ENCODE results near the gene OAS2.

OAS2 gene

GRCh38 chr12:112961074-112961473, 17.2 kb upstream of the OAS2 start:
- TF ChIP-seq MAX (IDR thresholded peaks at IDR 0.05; ENCODE audit: low read depth, low read length) (no peak), CTCF (IDR thresholded peaks at IDR 0.05; ENCODE audit: low read depth, low read length) (no peak), MYC (IDR thresholded peaks at IDR 0.05; ENCODE audit: low read depth, low read length) (no peak), POLR2A (IDR thresholded peaks at IDR 0.05; ENCODE audit: extremely low read depth, insufficient read length) (no peak)
- no peak overlapping the region for H3K4me3 ChIP-seq (ENCODE audit: low read depth, low read length)
- no peak for DNase-seq (ENCODE audit: low read depth)

- TF ChIP-seq MAX (IDR thresholded peaks at IDR 0.05; ENCODE audit: low read depth, low read length) (no peak), MYC (IDR thresholded peaks at IDR 0.05; ENCODE audit: low read depth, low read length) (no peak)
- DNase-seq (ENCODE audit: low read depth), result no peak
- no peak overlapping the region for H3K4me3 ChIP-seq (ENCODE audit: low read depth, low read length)
Observed at GRCh38 chr12:112961536-112961935, 16.8 kb upstream of the OAS2 start.

- no peak for DNase-seq (ENCODE audit: low read depth)
- no peak overlapping the region for H3K4me3 ChIP-seq (ENCODE audit: low read depth, low read length)
- no peak for TF ChIP-seq POLR2A (IDR thresholded peaks at IDR 0.05; ENCODE audit: extremely low read depth, insufficient read length)
- no peak for TF ChIP-seq MYC (IDR thresholded peaks at IDR 0.05; ENCODE audit: low read depth, low read length)
- no peak for TF ChIP-seq MAX (IDR thresholded peaks at IDR 0.05; ENCODE audit: low read depth, low read length)
- TF ChIP-seq CTCF (IDR thresholded peaks at IDR 0.05; ENCODE audit: low read depth, low read length), result no peak
Observed at GRCh38 chr12:112962561-112962960, 15.8 kb upstream of the OAS2 start.

- DNase-seq (ENCODE audit: low read depth), result no peak
- no peak overlapping the region for H3K4me3 ChIP-seq (ENCODE audit: low read depth, low read length)
- TF ChIP-seq MYC (IDR thresholded peaks at IDR 0.05; ENCODE audit: low read depth, low read length) (no peak), POLR2A (IDR thresholded peaks at IDR 0.05; ENCODE audit: extremely low read depth, insufficient read length) (no peak), CTCF (IDR thresholded peaks at IDR 0.05; ENCODE audit: low read depth, low read length) (no peak), MAX (IDR thresholded peaks at IDR 0.05; ENCODE audit: low read depth, low read length) (no peak)
Observed at GRCh38 chr12:112963227-112963861, 15.0 kb upstream of the OAS2 start.

- no peak overlapping the region for H3K4me3 ChIP-seq (ENCODE audit: low read depth, low read length)
- no peak for TF ChIP-seq MAX (IDR thresholded peaks at IDR 0.05; ENCODE audit: low read depth, low read length)
- TF ChIP-seq POLR2A (IDR thresholded peaks at IDR 0.05; ENCODE audit: extremely low read depth, insufficient read length), result no peak
- no peak for TF ChIP-seq MYC (IDR thresholded peaks at IDR 0.05; ENCODE audit: low read depth, low read length)
- TF ChIP-seq CTCF (IDR thresholded peaks at IDR 0.05; ENCODE audit: low read depth, low read length), result no peak
- no peak for DNase-seq (ENCODE audit: low read depth)
Observed at GRCh38 chr12:112964067-112964670, 14.2 kb upstream of the OAS2 start.

GRCh38 chr12:112964915-112965314, 13.4 kb upstream of the OAS2 start:
- DNase-seq (ENCODE audit: low read depth), result no peak
- H3K4me3 ChIP-seq (ENCODE audit: low read depth, low read length), result no peak overlapping the region
- TF ChIP-seq MAX (IDR thresholded peaks at IDR 0.05; ENCODE audit: low read depth, low read length), result no peak
- no peak for TF ChIP-seq CTCF (IDR thresholded peaks at IDR 0.05; ENCODE audit: low read depth, low read length)
- no peak for TF ChIP-seq MYC (IDR thresholded peaks at IDR 0.05; ENCODE audit: low read depth, low read length)
